Posterior vena cava (tissue), 2 donors: Measurements from ENCODE around the gene CCDC57. TPM values are rescaled to one million over a fixed set of nuclear protein-coding genes. Genes with fewer than 3 reads are reported as not detected.

Source experiments
- DNase-seq: peaks from one replicate; pipeline ENCODE4 v3.0.0-alpha.2; 2020; ENCODE audit warnings: low spot score
- intact Hi-C, 2 donors: fragments of 100-400 bp; cut with DNase I; formaldehyde crosslinking; loops; one replicate each; pipeline versions ENCODE4 v1.14.1 to v1.14.2; 2022 to 2023
- microRNA-seq, 2 donors: library from miRNA; unstranded; fragments of <30 nt; microRNA quantifications; one replicate each; pipeline ENCODE4 v1.2.0, GENCODE V29; 2020 to 2021; ENCODE audit warnings: borderline microRNAs expressed in 2 of 2
- total RNA-seq, 2 donors: library from RNA; stranded (reverse); fragmentation: NEBNext Ultra II Directional; extraction: Animal tissue kit (Norgen Biotek cat#: 25700); gene quantifications; one replicate each; pipeline ENCODE4 v1.2.1, GENCODE V29; 2021
- donor health status: DM: yes; HTN: yes; CAD: no.
- donor health status: DM: yes; HTN: yes; CAD: no.

CCDC57 gene
- total RNA-seq, 2 donors from 2014 or later, result 20.3 to 28.5 TPM

GRCh38 chr17:82053130-82053529, 159.5 kb downstream of the CCDC57 start:
- DNase-seq, result no peak
- intact Hi-C loops, result no loop called here

GRCh38 chr17:82052638-82053059, 160.0 kb downstream of the CCDC57 start:
- intact Hi-C loops, result no loop called here
- no peak for DNase-seq

GRCh38 chr17:82051776-82052637, 160.6 kb downstream of the CCDC57 start, which contains the start of the genes GPS1 and RFNG:
Gene GPS1 (plus strand): TSS chr17:82051898. CDS start chr17:82051932, 34 bp downstream.
Gene RFNG (minus strand): TSS chr17:82051811. CDS start chr17:82051766, 45 bp downstream.
- intact Hi-C loops, result no loop called here

More at GRCh38 chr17:82051776-82052637, 160.6 kb downstream of the CCDC57 start, which contains the start of the genes GPS1 and RFNG:
- DNase-seq, result peak; percentile 94

Small RNA genes lying within 50 kb of the gene (microRNA-seq; reads per million reads assigned to microRNA genes)
- 0 to 0.32 reads per million in 2 donors for gene MIR6787

Other genes starting within 250 kb of the CCDC57 start
- 10 to 100 TPM; 19.6 to 25.2 TPM for gene ASPSCR1, start 235.2 kb downstream of the CCDC57 start, total RNA-seq
- 10 to 100 TPM; 30.9 to 31.7 TPM for gene CENPX, start 190.0 kb downstream of the CCDC57 start, total RNA-seq
- 1 to 10 TPM; 3.8 to 5.7 TPM for gene LRRC45, start 189.5 kb downstream of the CCDC57 start, total RNA-seq
- 1 to 10 TPM; 1.0 to 1.3 TPM for gene RAC3, start 181.2 kb downstream of the CCDC57 start, total RNA-seq
- gene DCXR, start 175.1 kb downstream of the CCDC57 start, total RNA-seq, result 10 to 100 TPM; 44.1 to 52.1 TPM
- gene RFNG, start 161.0 kb downstream of the CCDC57 start, total RNA-seq, result 10 to 100 TPM; 23.7 to 26.4 TPM
- gene GPS1, start 160.9 kb downstream of the CCDC57 start, total RNA-seq, result 10 to 100 TPM; 54.6 to 62.7 TPM
- gene DUS1L, start 147.0 kb downstream of the CCDC57 start, total RNA-seq, result 10 to 100 TPM; 47.8 to 48.6 TPM
- 10 to 100 TPM; 41.9 to 50.6 TPM for gene FASN, start 114.6 kb downstream of the CCDC57 start, total RNA-seq
- 10 to 100 TPM; 53.7 to 65.6 TPM for gene SLC16A3, start 16.2 kb upstream of the CCDC57 start, total RNA-seq
- gene CSNK1D, start 60.9 kb upstream of the CCDC57 start, total RNA-seq, result 100 to 1,000 TPM in 1 of 2 donors, 10 to 100 TPM in 1; 93.6 to 103 TPM
- 1 to 10 TPM; 1.9 to 3.0 TPM for gene CD7, start 104.8 kb upstream of the CCDC57 start, total RNA-seq
- gene SECTM1, start 120.9 kb upstream of the CCDC57 start, total RNA-seq, result 10 to 100 TPM; 10.3 to 14.5 TPM
- not detected for gene TEX19, start 146.4 kb upstream of the CCDC57 start, total RNA-seq
- not detected for gene UTS2R, start 158.9 kb upstream of the CCDC57 start, total RNA-seq
- gene HEXD, start 205.5 kb upstream of the CCDC57 start, total RNA-seq, result 10 to 100 TPM; 10.0 to 16.4 TPM
- gene OGFOD3, start 205.7 kb upstream of the CCDC57 start, total RNA-seq, result 10 to 100 TPM; 21.0 to 26.8 TPM
- 10 to 100 TPM; 55.5 to 77.9 TPM for gene CYBC1, start 237.9 kb upstream of the CCDC57 start, total RNA-seq
- gene NARF, start 245.9 kb upstream of the CCDC57 start, total RNA-seq, result 10 to 100 TPM; 34.2 to 37.1 TPM